ENCODE data around the gene RPS18.

RPS18 gene

GRCh38 chr6:33248932-33249731 lies 22.7 kb upstream of the RPS18 start:
- TF ChIP-seq CEBPB (IDR thresholded peaks at IDR 0.05) = no peak
- peak; percentile 47; the same call in 1 of the 2 replicates for TF ChIP-seq MAX (IDR thresholded peaks at IDR 0.05)
- TF ChIP-seq YY1 (IDR thresholded peaks at IDR 0.05; ENCODE audit: low read depth) = no peak
- TF ChIP-seq NFIC (IDR thresholded peaks at IDR 0.05) = no peak; the same call in 1 of the 2 replicates
- TF ChIP-seq USF1 (IDR thresholded peaks at IDR 0.05) = peak; percentile 12; the same call in 1 of the 2 replicates
- no peak; the same call in 1 of the 2 replicates for TF ChIP-seq EP300 (IDR thresholded peaks at IDR 0.05; ENCODE audit: borderline replicate concordance)
- peak; percentile 10; the same call in 1 of the 2 replicates for TF ChIP-seq CREB1 (IDR thresholded peaks at IDR 0.05; ENCODE audit: low read depth)
- TF ChIP-seq TEAD4 (IDR thresholded peaks at IDR 0.05) = peak; percentile 14; the same call in 1 of the 2 replicates
- peak; percentile 12; the same call in 1 of the 2 replicates for TF ChIP-seq RAD21 (IDR thresholded peaks at IDR 0.05; ENCODE audit: low read depth)
- TF ChIP-seq TAF1 (IDR thresholded peaks at IDR 0.05; ENCODE audit: low read depth) = peak; percentile 31; the same call in 1 of the 2 replicates
- TF ChIP-seq FOXM1 (IDR thresholded peaks at IDR 0.05; ENCODE audit: borderline replicate concordance, low read depth) = no peak
- TF ChIP-seq EGR1 (IDR thresholded peaks at IDR 0.05) = peak; percentile 80
- TF ChIP-seq ZBTB7A (IDR thresholded peaks at IDR 0.05; ENCODE audit: low read depth) = no peak
- no peak for TF ChIP-seq REST (IDR thresholded peaks at IDR 0.05; ENCODE audit: low read depth)
- no peak for TF ChIP-seq TCF12 (IDR thresholded peaks at IDR 0.05; ENCODE audit: low read depth)

GRCh38 chr6:33249732-33250630 lies 21.9 kb upstream of the RPS18 start:
- TF ChIP-seq TAF1 (IDR thresholded peaks at IDR 0.05; ENCODE audit: low read depth) (0 out of 2 replicates have a peak, but pooled peaks have one; percentile 5), RAD21 (IDR thresholded peaks at IDR 0.05; ENCODE audit: low read depth) (no peak)

- TF ChIP-seq USF1 (IDR thresholded peaks at IDR 0.05) (no peak), TAF1 (IDR thresholded peaks at IDR 0.05; ENCODE audit: low read depth) (no peak), FOXM1 (IDR thresholded peaks at IDR 0.05; ENCODE audit: borderline replicate concordance, low read depth) (no peak), EGR1 (IDR thresholded peaks at IDR 0.05) (no peak), NFIC (IDR thresholded peaks at IDR 0.05) (no peak), YY1 (IDR thresholded peaks at IDR 0.05; ENCODE audit: low read depth) (no peak), MAX (IDR thresholded peaks at IDR 0.05) (no peak), ZBTB7A (IDR thresholded peaks at IDR 0.05; ENCODE audit: low read depth) (no peak), RAD21 (IDR thresholded peaks at IDR 0.05; ENCODE audit: low read depth) (no peak), REST (IDR thresholded peaks at IDR 0.05; ENCODE audit: low read depth) (no peak), TCF12 (IDR thresholded peaks at IDR 0.05; ENCODE audit: low read depth) (no peak), TEAD4 (IDR thresholded peaks at IDR 0.05) (no peak), CREB1 (IDR thresholded peaks at IDR 0.05; ENCODE audit: low read depth) (no peak), EP300 (IDR thresholded peaks at IDR 0.05; ENCODE audit: borderline replicate concordance) (no peak), CEBPB (IDR thresholded peaks at IDR 0.05) (no peak)
Measured at GRCh38 chr6:33250731-33251130, 21.1 kb upstream of the RPS18 start.

GRCh38 chr6:33251395-33252012 lies 20.4 kb upstream of the RPS18 start:
- no peak for TF ChIP-seq RAD21 (IDR thresholded peaks at IDR 0.05; ENCODE audit: low read depth)
- no peak for TF ChIP-seq MAX (IDR thresholded peaks at IDR 0.05)
- no peak for TF ChIP-seq TEAD4 (IDR thresholded peaks at IDR 0.05)

Measured in Ishikawa (cell line).